Activated gamma-delta T cell treated with anti-CD3 and anti-CD28 coated beads, Interleukin-2, amount 50 U/mL, for 16 hours (primary cell): ENCODE measurements around the gene PANK4.
"Not testable (repeated sequence)": the region's sequence is repeated elsewhere in the genome, so short reads cannot be mapped to it uniquely, and the experiment has no call there.

Source experiments
- DNase-seq: peaks from one replicate; pipeline ENCODE4 v3.0.0-alpha.2; 2020; ENCODE audit warnings: low read depth

PANK4 gene

GRCh38 chr1:2525920-2526823 lies at the start of gene PANK4:
Gene PANK4, minus strand, starts transcription at chr1:2526596. Its CDS starts 9 bp downstream, at chr1:2526587.
- DNase-seq: peak; percentile 82

GRCh38 chr1:2574350-2574749 lies 48.0 kb upstream of the PANK4 start:
- DNase-seq: no peak

- DNase-seq: no peak
Observed at GRCh38 chr1:2573250-2573920, 47.0 kb upstream of the PANK4 start.

GRCh38 chr1:2571348-2571747 lies 45.0 kb upstream of the PANK4 start:
- no peak for DNase-seq

- no peak for DNase-seq
Observed at GRCh38 chr1:2570332-2570731, 43.9 kb upstream of the PANK4 start.

GRCh38 chr1:2569703-2570102 lies 43.3 kb upstream of the PANK4 start:
- DNase-seq: not testable (repeated sequence)

- no peak for DNase-seq
Observed at GRCh38 chr1:2569060-2569459, 42.7 kb upstream of the PANK4 start.

- not testable (repeated sequence) for DNase-seq
Observed at GRCh38 chr1:2568187-2568816, 41.9 kb upstream of the PANK4 start.

- DNase-seq: no peak
Observed at GRCh38 chr1:2567083-2567679, 40.8 kb upstream of the PANK4 start.

- no peak for DNase-seq
Observed at GRCh38 chr1:2566101-2567045, 40.0 kb upstream of the PANK4 start.

GRCh38 chr1:2564815-2565374 lies 38.5 kb upstream of the PANK4 start:
- DNase-seq: no peak

- DNase-seq: no peak
Observed at GRCh38 chr1:2564006-2564814, 37.8 kb upstream of the PANK4 start.

- no peak for DNase-seq
Observed at GRCh38 chr1:2563205-2563604, 36.8 kb upstream of the PANK4 start.

GRCh38 chr1:2561898-2562895 lies 35.8 kb upstream of the PANK4 start:
- DNase-seq: no peak

- no peak for DNase-seq
Observed at GRCh38 chr1:2561446-2561845, 35.0 kb upstream of the PANK4 start.

GRCh38 chr1:2560299-2561073 lies 34.1 kb upstream of the PANK4 start:
- DNase-seq: no peak

GRCh38 chr1:2559509-2560298 lies 33.3 kb upstream of the PANK4 start:
- DNase-seq: no peak
